Body of pancreas (tissue), 4 donors: ENCODE data around the gene ERBB2.

ENCODE experiments used
- CTCF ChIP-seq, 7 experiments: fragments of 450-650 bp in 4 of 7; fragments of 200-600 bp in 3 of 7; sonication (generic) in 3 of 7; IDR thresholded peaks; one replicate each; pipeline ENCODE4 v1.5.1; 2016 to 2019; ENCODE audit warnings: antibody characterized with exemption in 7 of 7
- POLR2A ChIP-seq, 3 donors: fragments of 450-650 bp; IDR thresholded peaks; one replicate each; pipeline ENCODE4 v1.6.1; 2016; ENCODE audit warnings: antibody characterized with exemption in 3 of 3, mild to moderate bottlenecking in 2 of 3

GRCh38 chr17:39650121-39650579 lies 49.7 kb upstream of the ERBB2 start:
- no peak for TF ChIP-seq CTCF (IDR thresholded peaks at IDR 0.05)
- no peak for TF ChIP-seq POLR2A (IDR thresholded peaks at IDR 0.05)
